Smooth muscle cell (in vitro differentiated cells): ENCODE measurements around the gene CEP68. TPM values are rescaled to one million over a fixed set of nuclear protein-coding genes. Genes with fewer than 3 reads are reported as not detected.
A peak's percentile ranks its signal among the peaks of the same experiment; 100 is the strongest.

ENCODE experiments used
- DNase-seq: peaks from one replicate; lab custom pipeline; 2025; ENCODE audit not compliant: unreplicated experiment; lab: John Stamatoyannopoulos, UW
- H2AFZ ChIP-seq: fragments of 200-600 bp; sonication (generic); 2 replicates; pipeline ENCODE4 v1.6.0; 2016; ENCODE audit warnings: antibody characterized with exemption, low read depth, mild to moderate bottlenecking
- H3F3A ChIP-seq: fragments of 200-600 bp; sonication (generic); 2 replicates; pipeline ENCODE4 v1.6.0; 2017; ENCODE audit warnings: antibody characterized with exemption, low read depth
- H3K27ac ChIP-seq: fragments of 200-600 bp; sonication (generic); 2 replicates; pipeline ENCODE4 v1.5.1; 2016; ENCODE audit warnings: low read depth, mild to moderate bottlenecking
- H3K27me3 ChIP-seq: fragments of 200-600 bp; sonication (generic); 2 replicates; pipeline ENCODE4 v1.6.1; 2016; ENCODE audit warnings: low read depth, mild to moderate bottlenecking
- H3K36me3 ChIP-seq: fragments of 200-600 bp; sonication (generic); 2 replicates; pipeline ENCODE4 v1.5.1; 2016; ENCODE audit warnings: low read depth
- H3K4me1 ChIP-seq: fragments of 200-600 bp; sonication (generic); 2 replicates; pipeline ENCODE4 v1.5.1; 2016; ENCODE audit warnings: low read depth
- H3K4me2 ChIP-seq: fragments of 200-600 bp; sonication (generic); 2 replicates; pipeline ENCODE4 v1.6.0; 2016; ENCODE audit warnings: mild to moderate bottlenecking
- H3K4me3 ChIP-seq: fragments of 200-600 bp; sonication (generic); 2 replicates; pipeline ENCODE4 v1.5.1; 2016; ENCODE audit warnings: mild to moderate bottlenecking
- H3K79me2 ChIP-seq: fragments of 200-600 bp; sonication (generic); 2 replicates; pipeline ENCODE4 v1.6.0; 2016; ENCODE audit warnings: low read depth, mild to moderate bottlenecking
- H3K9ac ChIP-seq: fragments of 200-600 bp; sonication (generic); 2 replicates; pipeline ENCODE4 v1.6.0; 2016; ENCODE audit warnings: low read depth
- H3K9me3 ChIP-seq: fragments of 200-600 bp; sonication (generic); replicated peaks from 2 replicates; pipeline ENCODE4 v1.5.1; 2016; ENCODE audit warnings: low read depth
- H4K20me1 ChIP-seq: fragments of 200-600 bp; sonication (generic); 2 replicates; pipeline ENCODE4 v1.6.0; 2016; ENCODE audit warnings: low read depth
- CTCF ChIP-seq: fragments of 200-600 bp; sonication (generic); IDR thresholded peaks from 2 replicates; pipeline ENCODE4 v1.5.1; 2017; ENCODE audit warnings: borderline replicate concordance, mild to moderate bottlenecking, antibody characterized with exemption; ENCODE audit not compliant: insufficient read depth, poor library complexity, severe bottlenecking
- WGBS: methylation state at CpG from one replicate; pipeline ENCODE4 v1.1.7; 2016; ENCODE audit warnings: low lambda C conversion rate; 5-methylcytosine and 5-hydroxymethylcytosine counted together
- polyA plus RNA-seq: library from polyadenylated mRNA; unstranded; fragments of >200 nt; fragmentation: Nextera tagmentation; extraction: Ambion mirVana; gene quantifications from 2 replicates; pipeline ENCODE4 v1.2.1, GENCODE V29; 2016
- total RNA-seq: library from RNA; depleted of rRNA; stranded (reverse); fragments of >200 nt; gene quantifications from 2 replicates; pipeline ENCODE4 v1.2.3, GENCODE V29; 2014

The CEP68 gene
- total and polyA plus RNA-seq, 2 experiments from 2014 or later = 3.2 to 12.8 TPM

GRCh38 chr2:65022189-65022588 lies 34.0 kb upstream of the CEP68 start:
- Histone ChIP-seq H3K27me3 (no peaks in the 10 kb centered on the region), H3K9ac (no peak overlapping the region), H2AFZ (no peak overlapping the region), H3K36me3 (no peaks in the 10 kb centered on the region), H3K4me2 (no peak overlapping the region), H3K9me3 (no peaks in the 10 kb centered on the region), H3F3A (peaks cover 10% of the 10 kb centered on the region), H3K4me1 (no peaks in the 10 kb centered on the region), H3K27ac (no peak overlapping the region), H3K4me3 (no peak overlapping the region), H3K79me2 (no peaks in the 10 kb centered on the region), H4K20me1 (no peaks in the 10 kb centered on the region)
- TF ChIP-seq CTCF = no peak
- no peak for DNase-seq
- WGBS = 89% methylated on average over 6 of the region's 6 CpGs

GRCh38 chr2:65023742-65024141 lies 32.5 kb upstream of the CEP68 start:
- H3K4me1 ChIP-seq = no peaks in the 10 kb centered on the region
- TF ChIP-seq CTCF = no peak
- no peaks in the 10 kb centered on the region for H3K9me3 ChIP-seq
- WGBS = 57% methylated on average over 8 of the region's 8 CpGs
- no peaks in the 10 kb centered on the region for H4K20me1 ChIP-seq
- H3K27me3 ChIP-seq = no peaks in the 10 kb centered on the region
- H3K79me2 ChIP-seq = no peaks in the 10 kb centered on the region
- peak overlapping the region; percentile 22 for H3K9ac ChIP-seq
- no peak overlapping the region for H3K4me3 ChIP-seq
- no peak for DNase-seq
- no peaks in the 10 kb centered on the region for H3K36me3 ChIP-seq
- no peak overlapping the region for H2AFZ ChIP-seq
- H3K27ac ChIP-seq = peak overlapping the region; percentile 76
- peaks cover 10% of the 10 kb centered on the region for H3F3A ChIP-seq
- H3K4me2 ChIP-seq = peak overlapping the region; percentile 2

GRCh38 chr2:65024149-65024829 lies 31.9 kb upstream of the CEP68 start:
- no peaks in the 10 kb centered on the region for H3K9me3 ChIP-seq
- peaks cover 10% of the 10 kb centered on the region for H3F3A ChIP-seq
- H3K27ac ChIP-seq = peak overlapping the region; percentile 76
- H3K4me3 ChIP-seq = no peak overlapping the region
- no peaks in the 10 kb centered on the region for H4K20me1 ChIP-seq
- DNase-seq = no peak
- H3K36me3 ChIP-seq = no peaks in the 10 kb centered on the region
- H3K4me2 ChIP-seq = peak overlapping the region; percentile 2
- no peak for TF ChIP-seq CTCF
- H3K79me2 ChIP-seq = no peaks in the 10 kb centered on the region
- no peaks in the 10 kb centered on the region for H3K27me3 ChIP-seq
- WGBS = 29% methylated on average over 7 of the region's 7 CpGs
- no peaks in the 10 kb centered on the region for H3K4me1 ChIP-seq
- peak overlapping the region; percentile 22 for H3K9ac ChIP-seq
- no peak overlapping the region for H2AFZ ChIP-seq
